ENCODE measurements around the gene CHADL.

- TF ChIP-seq REST (IDR thresholded peaks at IDR 0.05; ENCODE audit: insufficient read depth in 1 of 2, low read depth in 2 of 2, low read length in 1 of 2), result no peak
- TF ChIP-seq CTCF (IDR thresholded peaks at IDR 0.05), result no peak
- no peak for TF ChIP-seq POLR2AphosphoS5 (IDR thresholded peaks at IDR 0.05; ENCODE audit: low read depth, low read length)
- no peak for TF ChIP-seq TCF7L2 (IDR thresholded peaks at IDR 0.05; ENCODE audit: low read depth, low read length)
These were observed 17.8 kb downstream of the CHADL start for GRCh38 chr22:41222846-41223507.
